Keratinocyte (primary cell): ENCODE data around the gene TDRD9. TPM values are rescaled to one million over a fixed set of nuclear protein-coding genes. Genes with fewer than 3 reads are reported as not detected.
A peak's percentile ranks its signal among the peaks of the same experiment; 100 is the strongest.

Experiments
- DNase-seq: peaks from one replicate; pipeline ENCODE4 v3.0.0-alpha.2; 2011; ENCODE audit warnings: low read depth, missing footprints, low spot score
- FAIRE-seq: peaks from 2 replicates; lab custom pipeline; 2011; peaks lifted over from hg19 to GRCh38; lab: Jason Lieb, UNC
- H2AFZ ChIP-seq: 2 replicates; pipeline ENCODE4 v1.6.0; 2012; ENCODE audit warnings: low read length, control low read depth, inconsistent platforms; ENCODE audit not compliant: control insufficient read depth
- H3K27ac ChIP-seq: 2 replicates; pipeline ENCODE4 v1.5.1; 2011; ENCODE audit warnings: low read length; ENCODE audit not compliant: control insufficient read depth, insufficient read depth
- H3K27me3 ChIP-seq: 3 replicates; pipeline ENCODE4 v1.6.0; 2011; ENCODE audit warnings: low read length; ENCODE audit not compliant: control insufficient read depth, insufficient read depth; ENCODE audit errors: extremely low read depth
- H3K36me3 ChIP-seq, 2 experiments: 2 replicates in 1 of 2; 3 replicates in 1 of 2; pipeline ENCODE4 v1.5.1; 2011; ENCODE audit warnings: low read length in 2 of 2, mild to moderate bottlenecking in 1 of 2; ENCODE audit not compliant: control insufficient read depth in 2 of 2, insufficient read depth in 2 of 2; ENCODE audit errors: extremely low read depth in 1 of 2
- H3K4me1 ChIP-seq: 3 replicates; pipeline ENCODE4 v1.5.1; 2011; ENCODE audit warnings: low read length; ENCODE audit not compliant: control insufficient read depth, insufficient read depth; ENCODE audit errors: extremely low read depth
- H3K4me2 ChIP-seq: 3 replicates; pipeline ENCODE4 v1.6.0; 2011; ENCODE audit warnings: low read depth, low read length; ENCODE audit not compliant: control insufficient read depth, insufficient read depth; ENCODE audit errors: extremely low read depth
- H3K4me3 ChIP-seq, 3 experiments: fragments of 200-600 bp in 1 of 3; sonication (generic) in 1 of 3; 2 replicates in 2 of 3; 3 replicates in 1 of 3; pipeline ENCODE4 v1.5.1; 2011 to 2016; ENCODE audit warnings: low read length in 3 of 3, mild to moderate bottlenecking in 3 of 3, control low read depth in 2 of 3, inconsistent platforms in 1 of 3, low read depth in 1 of 3, mixed read lengths in 1 of 3, mixed run types in 1 of 3, moderate library complexity in 1 of 3; ENCODE audit not compliant: control insufficient read depth in 2 of 3, insufficient read depth in 2 of 3; ENCODE audit errors: extremely low read depth in 1 of 3
- H3K79me2 ChIP-seq: 2 replicates; pipeline ENCODE4 v1.6.0; 2012; ENCODE audit warnings: low read length; ENCODE audit not compliant: control insufficient read depth, insufficient read depth
- H3K9ac ChIP-seq: 3 replicates; pipeline ENCODE4 v1.6.0; 2011; ENCODE audit warnings: low read length; ENCODE audit not compliant: control insufficient read depth, insufficient read depth; ENCODE audit errors: extremely low read depth
- H3K9me1 ChIP-seq: 3 replicates; pipeline ENCODE4 v1.6.0; 2011; ENCODE audit warnings: low read length; ENCODE audit not compliant: control insufficient read depth, insufficient read depth; ENCODE audit errors: extremely low read depth
- H3K9me3 ChIP-seq: 2 replicates; pipeline ENCODE4 v1.5.1; 2012; ENCODE audit warnings: low read depth, low read length; ENCODE audit not compliant: control insufficient read depth
- H4K20me1 ChIP-seq: 3 replicates; pipeline ENCODE4 v1.6.0; 2011; ENCODE audit warnings: low read length; ENCODE audit not compliant: control insufficient read depth, insufficient read depth; ENCODE audit errors: extremely low read depth
- CTCF ChIP-seq, 3 experiments: IDR thresholded peaks in 1 of 3; conservative IDR thresholded peaks in 1 of 3; optimal IDR thresholded peaks in 1 of 3; 2 replicates in 2 of 3; 3 replicates in 1 of 3; pipeline versions ENCODE3 to v1.5.1; 2011; ENCODE audit warnings: low read length in 3 of 3, mild to moderate bottlenecking in 3 of 3, moderate library complexity in 2 of 3, control low read depth in 1 of 3, inconsistent platforms in 1 of 3; ENCODE audit not compliant: insufficient read depth in 2 of 3; ENCODE audit errors: extremely low read depth in 1 of 3
- EZH2 ChIP-seq: IDR thresholded peaks from one replicate; pipeline ENCODE4 v1.6.1; 2012; ENCODE audit warnings: inconsistent platforms, mild to moderate bottlenecking, low read length, moderate library complexity
- dilution Hi-C: fragments of 300-500 bp; cut with MboI; formaldehyde crosslinking; loops from one replicate; pipeline ENCODE4 v1.7.0; 2020; ENCODE audit warnings: low sequenced_read_pairs; ENCODE audit not compliant: extremely low pct_ligation_motif_present
- polyA plus RNA-seq, 5 experiments: library from polyadenylated mRNA; depleted of rRNA in 3 of 5; stranded (reverse) in 3 of 5; stranded (forward) in 1 of 5; unstranded in 1 of 5; fragments of >200 nt; gene quantifications; 1 replicate in 1 of 5; 2 replicates in 3 of 5; 3 replicates in 1 of 5; pipeline versions ENCODE4 v1.2.1 to v1.2.3, GENCODE V29; 2011 to 2012; ENCODE audit warnings: missing spikeins in 2 of 5, low read depth in 1 of 5, low replicate concordance in 1 of 5

Gene TDRD9
- polyA plus RNA-seq, 1 donor (not counting 4 experiments of a cell fraction or from before 2014, with no cell fraction given): 0.10 TPM

DNA sequence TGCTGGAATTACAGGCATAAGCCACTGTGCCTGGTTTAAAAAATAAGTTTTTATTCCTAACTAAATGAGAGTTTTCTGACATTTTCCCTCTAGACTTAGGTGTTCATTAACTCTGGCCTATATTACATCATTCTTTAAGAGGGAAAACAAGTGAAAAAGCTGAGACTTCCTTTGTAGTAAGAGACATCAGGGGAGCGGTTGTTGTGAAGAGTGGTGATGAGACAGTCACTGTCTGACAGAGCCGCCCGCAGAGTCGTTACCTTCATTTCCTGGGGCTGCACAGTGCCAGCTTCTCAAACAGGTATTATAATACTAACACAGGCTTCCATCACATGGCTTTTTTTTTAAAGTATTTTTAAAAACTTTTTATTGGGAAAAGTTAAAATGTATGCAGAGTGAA, 19.7 kb upstream of the TDRD9 start:
- FAIRE-seq: no peak
- no peak overlapping the region for H3K27ac ChIP-seq
- dilution Hi-C loops: no loop called here

GRCh38 chr14:103909531-103910261, 18.6 kb upstream of the TDRD9 start:
- Histone ChIP-seq H2AFZ (peak overlapping the region; percentile 31), H3K9ac (peak overlapping the region; percentile 8), H3K9me1 (no peaks in the 10 kb centered on the region), H3K9me3 (no peaks in the 10 kb centered on the region), H3K79me2 (no peaks in the 10 kb centered on the region), H3K4me2 (peak overlapping the region; percentile 39), H3K4me1 (peaks cover 6% of the 10 kb centered on the region), H3K27me3 (no peaks in the 10 kb centered on the region), H3K27ac (peak overlapping the region; percentile 2), H4K20me1 (no peaks in the 10 kb centered on the region), H3K36me3 (peaks cover 4 to 13% of the 10 kb centered on the region in 2 experiments), H3K4me3 (peak overlapping the region in 1 of 3 experiments; percentile 17)
- FAIRE-seq (no peak), DNase-seq (no peak)
- dilution Hi-C loops: no loop called here
- TF ChIP-seq EZH2 (no peak), CTCF (optimal IDR thresholded peaks at IDR 0.05 in 1 of 3, IDR thresholded peaks at IDR 0.05 in 1 of 3, conservative IDR thresholded peaks at IDR 0.05 in 1 of 3; ENCODE audit: extremely low read depth in 1 of 3, insufficient read depth in 2 of 3, low read length in 3 of 3) (no peak)

More for the DNA sequence above, 19.7 kb upstream of the TDRD9 start:
- Histone ChIP-seq H3K9ac (no peak overlapping the region), H3K36me3 (peaks cover 4 to 5% of the 10 kb centered on the region in 2 experiments), H2AFZ (no peak overlapping the region), H3K79me2 (no peaks in the 10 kb centered on the region), H3K4me2 (no peak overlapping the region), H3K27me3 (no peaks in the 10 kb centered on the region), H3K4me3 (no peak overlapping the region), H3K9me1 (no peaks in the 10 kb centered on the region), H3K9me3 (no peaks in the 10 kb centered on the region), H4K20me1 (no peaks in the 10 kb centered on the region), H3K4me1 (peaks cover 6% of the 10 kb centered on the region)
- TF ChIP-seq CTCF (optimal IDR thresholded peaks at IDR 0.05 in 1 of 3, IDR thresholded peaks at IDR 0.05 in 1 of 3, conservative IDR thresholded peaks at IDR 0.05 in 1 of 3; ENCODE audit: extremely low read depth in 1 of 3, insufficient read depth in 2 of 3, low read length in 3 of 3) (no peak), EZH2 (no peak)
- DNase-seq: no peak
